Measurements from ENCODE around the gene TLN1. TPM values are rescaled to one million over a fixed set of nuclear protein-coding genes. Genes with fewer than 3 reads are reported as not detected.

Gene TLN1
- total RNA-seq, 1 donor from 2014 or later: 684 TPM

DNA sequence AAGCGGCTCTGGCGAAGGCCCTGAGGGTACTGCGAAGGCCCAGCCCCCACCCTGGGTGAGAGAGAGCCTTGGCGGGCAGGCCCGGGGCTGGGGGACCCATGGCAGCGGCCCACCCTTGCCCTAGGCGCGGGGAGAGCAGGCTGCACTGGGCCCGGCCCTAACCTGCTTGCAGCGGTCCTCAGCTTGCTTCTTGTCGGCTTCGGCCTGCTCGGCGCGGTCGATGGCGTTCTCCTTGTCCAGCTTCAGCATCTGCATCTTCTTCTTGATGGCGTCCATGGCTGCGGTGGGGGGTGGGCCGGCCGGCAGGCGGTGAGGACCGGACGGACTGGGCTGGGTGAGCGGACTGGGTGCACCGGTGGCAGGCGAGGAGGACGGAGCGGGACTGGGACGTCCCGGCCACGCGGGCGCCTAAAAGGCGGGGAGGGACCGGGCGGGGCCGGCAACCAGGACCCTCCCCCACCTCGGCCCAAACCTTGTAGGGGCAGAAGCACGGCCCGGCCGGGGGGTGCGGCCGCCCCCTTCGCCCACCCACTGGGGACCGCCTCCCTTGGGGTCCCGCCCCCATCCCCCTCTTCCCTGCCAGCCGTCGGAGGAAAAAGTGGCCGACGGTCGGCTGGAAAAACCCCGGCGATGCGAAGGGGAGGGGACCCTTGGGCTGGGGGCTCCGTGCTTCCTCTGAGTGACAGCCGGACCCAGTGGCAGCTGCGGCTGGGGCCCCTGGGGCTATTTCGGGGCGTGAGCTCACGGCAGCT lies 42.3 kb downstream of the TLN1 start, which contains the start of gene TPM2:
Gene TPM2, minus strand, starts transcription at position 384 of the 752 bp plus-strand sequence. Its CDS starts 108 bp downstream, at position 276.
- TF ChIP-seq, protein P1, sequence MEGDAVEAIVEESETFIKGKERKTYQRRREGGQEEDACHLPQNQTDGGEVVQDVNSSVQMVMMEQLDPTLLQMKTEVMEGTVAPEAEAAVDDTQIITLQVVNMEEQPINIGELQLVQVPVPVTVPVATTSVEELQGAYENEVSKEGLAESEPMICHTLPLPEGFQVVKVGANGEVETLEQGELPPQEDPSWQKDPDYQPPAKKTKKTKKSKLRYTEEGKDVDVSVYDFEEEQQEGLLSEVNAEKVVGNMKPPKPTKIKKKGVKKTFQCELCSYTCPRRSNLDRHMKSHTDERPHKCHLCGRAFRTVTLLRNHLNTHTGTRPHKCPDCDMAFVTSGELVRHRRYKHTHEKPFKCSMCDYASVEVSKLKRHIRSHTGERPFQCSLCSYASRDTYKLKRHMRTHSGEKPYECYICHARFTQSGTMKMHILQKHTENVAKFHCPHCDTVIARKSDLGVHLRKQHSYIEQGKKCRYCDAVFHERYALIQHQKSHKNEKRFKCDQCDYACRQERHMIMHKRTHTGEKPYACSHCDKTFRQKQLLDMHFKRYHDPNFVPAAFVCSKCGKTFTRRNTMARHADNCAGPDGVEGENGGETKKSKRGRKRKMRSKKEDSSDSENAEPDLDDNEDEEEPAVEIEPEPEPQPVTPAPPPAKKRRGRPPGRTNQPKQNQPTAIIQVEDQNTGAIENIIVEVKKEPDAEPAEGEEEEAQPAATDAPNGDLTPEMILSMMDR (IDR thresholded peaks at IDR 0.05): no peak
- Mint-ChIP-seq H3K27me3 (ENCODE audit: low read depth) (no peaks in the 10 kb centered on the region), H3K27ac (ENCODE audit: unreplicated experiment) (peak within 1 kb of the TSS; percentile 98), H3K4me1 (ENCODE audit: low read depth) (peaks cover 55% of the 10 kb centered on the region), H3K36me3 (ENCODE audit: low read depth) (peaks cover 23% of the 10 kb centered on the region), H3K9me3 (ENCODE audit: low read depth) (no peaks in the 10 kb centered on the region), H3K4me3 (ENCODE audit: unreplicated experiment) (peak within 1 kb of the TSS; percentile 99)
- DNase-seq (ENCODE audit: low spot score): peak; percentile 93

DNA sequence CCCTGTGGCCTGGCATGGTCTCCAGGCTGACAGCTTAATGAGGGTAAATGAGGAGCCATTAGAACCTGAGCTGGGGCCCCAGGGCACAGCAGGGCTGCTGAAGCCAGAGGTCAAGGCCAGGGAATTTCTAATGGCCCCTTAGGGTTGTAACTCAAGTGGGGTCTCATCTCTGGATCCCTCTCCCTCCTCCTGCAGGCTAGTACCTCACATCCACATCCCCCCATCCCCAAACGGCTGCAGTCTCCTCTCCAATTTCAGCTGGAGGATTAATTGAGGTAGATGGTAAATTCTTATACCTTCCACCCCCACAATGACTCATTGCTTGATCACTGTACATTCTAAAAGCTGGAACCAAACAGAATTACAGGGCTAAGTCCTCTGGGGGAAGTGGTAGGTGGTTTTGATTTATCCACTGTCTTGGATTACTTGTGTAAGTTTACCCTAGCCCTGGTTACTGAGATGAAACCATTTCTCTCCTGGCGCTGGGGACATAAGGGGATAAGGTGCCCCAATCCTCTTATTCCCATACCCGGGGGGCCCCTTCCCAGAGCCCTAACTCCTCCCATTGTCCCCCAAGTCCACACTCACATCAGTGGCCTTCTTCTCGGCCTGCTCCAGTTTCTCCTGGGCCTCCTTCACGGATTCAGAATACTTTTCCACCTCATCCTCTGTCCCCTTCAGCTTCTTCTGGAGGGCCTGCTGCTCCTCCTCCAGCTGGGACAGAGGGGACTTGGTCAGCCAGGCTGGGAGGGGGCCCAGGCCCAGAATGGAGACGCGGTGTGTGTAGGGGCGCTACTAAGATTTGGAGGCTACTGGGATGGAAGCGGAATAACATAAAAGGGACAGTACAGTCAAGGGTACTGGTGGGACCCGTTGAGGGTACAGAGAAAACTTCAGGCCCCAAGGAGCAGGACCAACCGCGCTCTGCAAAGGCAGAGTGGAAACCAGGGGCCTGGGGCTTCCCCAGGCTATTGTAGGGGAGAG lies 43.1 kb downstream of the TLN1 start:
- H3K27me3 Mint-ChIP-seq (ENCODE audit: low read depth): no peaks in the 10 kb centered on the region
- peak overlapping the region; percentile 94 for H3K27ac Mint-ChIP-seq (ENCODE audit: unreplicated experiment)
- H3K36me3 Mint-ChIP-seq (ENCODE audit: low read depth): peaks cover 28% of the 10 kb centered on the region
- H3K9me3 Mint-ChIP-seq (ENCODE audit: low read depth): no peaks in the 10 kb centered on the region
- H3K4me3 Mint-ChIP-seq (ENCODE audit: unreplicated experiment): peak overlapping the region; percentile 99
- H3K4me1 Mint-ChIP-seq (ENCODE audit: low read depth): peaks cover 63% of the 10 kb centered on the region
- TF ChIP-seq, protein P1 (IDR thresholded peaks at IDR 0.05): no peak
- no peak for DNase-seq (ENCODE audit: low spot score)

DNA sequence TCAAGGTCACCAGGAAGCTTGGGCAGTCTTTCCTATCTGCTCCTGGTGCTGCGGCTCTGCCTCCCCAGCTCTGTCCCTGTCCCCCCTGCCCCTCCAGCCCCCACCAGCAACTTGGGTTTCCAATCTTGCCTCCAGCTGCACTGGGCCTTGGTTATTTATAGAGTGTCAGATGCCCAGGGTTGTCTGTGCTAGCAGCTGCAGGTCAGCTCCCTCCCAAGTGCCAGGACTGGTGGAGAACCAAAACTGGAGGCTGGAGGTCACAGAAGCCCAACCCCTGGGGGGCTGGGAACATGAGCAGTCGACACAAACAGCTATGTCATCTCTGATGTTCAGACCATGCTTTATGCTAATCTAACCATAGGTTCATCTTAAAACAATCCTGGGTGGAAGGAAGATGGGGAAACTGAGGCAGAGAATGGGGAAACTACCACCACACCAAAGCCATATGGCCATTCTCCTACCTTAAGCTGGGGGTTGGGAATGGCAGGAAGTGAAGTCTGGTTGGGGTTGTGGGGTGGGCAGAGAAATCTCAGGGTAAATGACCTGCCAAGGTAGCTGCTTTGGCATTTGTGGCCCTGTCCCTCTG lies 43.9 kb downstream of the TLN1 start:
- Mint-ChIP-seq H3K9me3 (ENCODE audit: low read depth) (no peaks in the 10 kb centered on the region), H3K36me3 (ENCODE audit: low read depth) (peaks cover 35% of the 10 kb centered on the region), H3K4me3 (ENCODE audit: unreplicated experiment) (peak overlapping the region; percentile 99), H3K4me1 (ENCODE audit: low read depth) (peaks cover 71% of the 10 kb centered on the region), H3K27me3 (ENCODE audit: low read depth) (no peaks in the 10 kb centered on the region), H3K27ac (ENCODE audit: unreplicated experiment) (peak overlapping the region; percentile 94)
- DNase-seq (ENCODE audit: low spot score): no peak
- TF ChIP-seq, protein P1 (IDR thresholded peaks at IDR 0.05): no peak

DNA sequence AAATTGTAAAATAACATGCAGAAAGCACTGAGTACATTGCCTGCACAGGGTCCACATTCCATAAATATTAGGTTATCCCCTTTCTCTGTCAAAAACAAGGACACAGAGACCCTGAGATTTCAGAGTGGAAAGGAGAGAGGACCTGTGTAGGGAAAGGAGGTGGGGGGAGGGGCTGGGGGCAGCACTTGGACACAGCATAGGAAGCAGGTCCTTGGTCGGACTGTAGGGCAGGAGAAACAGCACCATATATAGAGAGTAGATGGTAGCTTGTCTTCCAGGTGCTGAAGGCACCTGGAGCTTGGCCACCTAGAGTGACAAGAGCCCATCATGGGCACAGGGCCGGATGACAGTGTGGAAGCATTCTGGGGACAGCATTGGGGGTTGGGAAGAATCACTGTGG lies 44.7 kb downstream of the TLN1 start:
- Mint-ChIP-seq H3K4me1 (ENCODE audit: low read depth) (peaks cover 78% of the 10 kb centered on the region), H3K36me3 (ENCODE audit: low read depth) (peaks cover 42% of the 10 kb centered on the region), H3K27me3 (ENCODE audit: low read depth) (no peaks in the 10 kb centered on the region), H3K9me3 (ENCODE audit: low read depth) (no peaks in the 10 kb centered on the region), H3K27ac (ENCODE audit: unreplicated experiment) (peak overlapping the region; percentile 94), H3K4me3 (ENCODE audit: unreplicated experiment) (peak overlapping the region; percentile 99)
- DNase-seq (ENCODE audit: low spot score): no peak
- TF ChIP-seq, protein P1 (IDR thresholded peaks at IDR 0.05): no peak
